Dendritic cell treated with granulocyte-macrophage colony-stimulating factor and Interleukin-4, amounts not matched to agents 40 ng/mL and 50 ng/mL, for 4 days (primary cell): ENCODE data around the gene EPHA6.

Source experiments
- H3K27ac Mint-ChIP-seq: one replicate; pipeline ENCODE4 v1.8.0; 2022; ENCODE audit warnings: mild to moderate bottlenecking, mixed read lengths
- H3K27me3 Mint-ChIP-seq: one replicate; pipeline ENCODE4 v1.8.0; 2022; ENCODE audit warnings: mild to moderate bottlenecking, mixed read lengths
- H3K36me3 Mint-ChIP-seq: one replicate; pipeline ENCODE4 v1.8.0; 2022; ENCODE audit warnings: low read depth, mixed read lengths
- H3K4me1 Mint-ChIP-seq: one replicate; pipeline ENCODE4 v1.8.0; 2022; ENCODE audit warnings: low read depth, mixed read lengths
- H3K4me3 Mint-ChIP-seq: one replicate; pipeline ENCODE4 v1.8.0; 2022; ENCODE audit warnings: mild to moderate bottlenecking, moderate library complexity, mixed read lengths
- H3K9me3 Mint-ChIP-seq: one replicate; pipeline ENCODE4 v1.8.0; 2022; ENCODE audit warnings: mixed read lengths
- intact Hi-C: fragments of 100-400 bp; cut with micrococcal nuclease; formaldehyde crosslinking; loops from one replicate; pipeline ENCODE4 v1.15.0; 2022

Gene EPHA6

GRCh38 chr3:97201814-97202213 lies 387.4 kb downstream of the EPHA6 start:
- Mint-ChIP-seq H3K36me3 (no peaks in the 10 kb centered on the region), H3K27ac (no peak overlapping the region), H3K27me3 (no peaks in the 10 kb centered on the region), H3K4me3 (no peak overlapping the region), H3K4me1 (no peaks in the 10 kb centered on the region), H3K9me3 (peaks cover 16% of the 10 kb centered on the region)
- intact Hi-C loops: no loop called here

- Mint-ChIP-seq H3K4me3 (no peak overlapping the region), H3K36me3 (no peaks in the 10 kb centered on the region), H3K9me3 (peaks cover 19% of the 10 kb centered on the region), H3K27me3 (no peaks in the 10 kb centered on the region), H3K27ac (no peak overlapping the region), H3K4me1 (no peaks in the 10 kb centered on the region)
- intact Hi-C loops: no loop called here
Observed at GRCh38 chr3:97228966-97229365, 414.6 kb downstream of the EPHA6 start.

- no peaks in the 10 kb centered on the region for H3K36me3 Mint-ChIP-seq
- no peak overlapping the region for H3K4me3 Mint-ChIP-seq
- intact Hi-C loops: no loop called here
- H3K9me3 Mint-ChIP-seq: peaks cover 32% of the 10 kb centered on the region
- H3K27me3 Mint-ChIP-seq: no peaks in the 10 kb centered on the region
- no peak overlapping the region for H3K27ac Mint-ChIP-seq
- H3K4me1 Mint-ChIP-seq: no peaks in the 10 kb centered on the region
Observed at GRCh38 chr3:97230486-97230885, 416.1 kb downstream of the EPHA6 start.

GRCh38 chr3:97232393-97233034 lies 418.1 kb downstream of the EPHA6 start:
- Mint-ChIP-seq H3K36me3 (no peaks in the 10 kb centered on the region), H3K4me3 (no peak overlapping the region), H3K4me1 (no peaks in the 10 kb centered on the region), H3K27me3 (no peaks in the 10 kb centered on the region), H3K9me3 (peaks cover 37% of the 10 kb centered on the region), H3K27ac (no peak overlapping the region)
- intact Hi-C loops: no loop called here

GRCh38 chr3:97235179-97235578 lies 420.8 kb downstream of the EPHA6 start:
- Mint-ChIP-seq H3K36me3 (no peaks in the 10 kb centered on the region), H3K27ac (no peak overlapping the region), H3K9me3 (peaks cover 29% of the 10 kb centered on the region), H3K27me3 (no peaks in the 10 kb centered on the region), H3K4me3 (no peak overlapping the region), H3K4me1 (no peaks in the 10 kb centered on the region)
- intact Hi-C loops: no loop called here

GRCh38 chr3:97235611-97236315 lies 421.4 kb downstream of the EPHA6 start:
- intact Hi-C loops: no loop called here

GRCh38 chr3:97241417-97241816 lies 427.0 kb downstream of the EPHA6 start:
- no peaks in the 10 kb centered on the region for H3K4me1 Mint-ChIP-seq
- H3K36me3 Mint-ChIP-seq: no peaks in the 10 kb centered on the region
- no peaks in the 10 kb centered on the region for H3K9me3 Mint-ChIP-seq
- no peaks in the 10 kb centered on the region for H3K27me3 Mint-ChIP-seq
- intact Hi-C loops: no loop called here
- no peak overlapping the region for H3K27ac Mint-ChIP-seq
- H3K4me3 Mint-ChIP-seq: no peak overlapping the region

More at GRCh38 chr3:97235611-97236315, 421.4 kb downstream of the EPHA6 start:
- no peak overlapping the region for H3K4me3 Mint-ChIP-seq
- H3K9me3 Mint-ChIP-seq: peaks cover 29% of the 10 kb centered on the region
- H3K27me3 Mint-ChIP-seq: no peaks in the 10 kb centered on the region
- no peaks in the 10 kb centered on the region for H3K4me1 Mint-ChIP-seq
- H3K36me3 Mint-ChIP-seq: no peaks in the 10 kb centered on the region
- H3K27ac Mint-ChIP-seq: no peak overlapping the region

GRCh38 chr3:97245201-97245910 lies 431.0 kb downstream of the EPHA6 start:
- Mint-ChIP-seq H3K9me3 (no peaks in the 10 kb centered on the region), H3K27ac (no peak overlapping the region), H3K36me3 (no peaks in the 10 kb centered on the region), H3K4me1 (no peaks in the 10 kb centered on the region), H3K4me3 (no peak overlapping the region), H3K27me3 (no peaks in the 10 kb centered on the region)
- intact Hi-C loops: no loop called here

GRCh38 chr3:97256060-97256459 lies 441.7 kb downstream of the EPHA6 start:
- no peaks in the 10 kb centered on the region for H3K36me3 Mint-ChIP-seq
- H3K4me3 Mint-ChIP-seq: no peak overlapping the region
- intact Hi-C loops: no loop called here
- H3K4me1 Mint-ChIP-seq: no peaks in the 10 kb centered on the region
- no peaks in the 10 kb centered on the region for H3K27me3 Mint-ChIP-seq
- no peak overlapping the region for H3K27ac Mint-ChIP-seq
- H3K9me3 Mint-ChIP-seq: no peaks in the 10 kb centered on the region

GRCh38 chr3:97257942-97258697 lies 443.7 kb downstream of the EPHA6 start:
- intact Hi-C loops: no loop called here
- H3K36me3 Mint-ChIP-seq: no peaks in the 10 kb centered on the region
- H3K27ac Mint-ChIP-seq: no peak overlapping the region
- no peaks in the 10 kb centered on the region for H3K4me1 Mint-ChIP-seq
- no peaks in the 10 kb centered on the region for H3K9me3 Mint-ChIP-seq
- no peaks in the 10 kb centered on the region for H3K27me3 Mint-ChIP-seq
- no peak overlapping the region for H3K4me3 Mint-ChIP-seq

GRCh38 chr3:97259263-97259662 lies 444.9 kb downstream of the EPHA6 start:
- Mint-ChIP-seq H3K27me3 (no peaks in the 10 kb centered on the region), H3K4me3 (no peak overlapping the region), H3K9me3 (no peaks in the 10 kb centered on the region), H3K4me1 (no peaks in the 10 kb centered on the region), H3K36me3 (no peaks in the 10 kb centered on the region), H3K27ac (no peak overlapping the region)
- intact Hi-C loops: no loop called here

GRCh38 chr3:97264180-97264579 lies 449.8 kb downstream of the EPHA6 start:
- no peaks in the 10 kb centered on the region for H3K36me3 Mint-ChIP-seq
- H3K27ac Mint-ChIP-seq: no peak overlapping the region
- H3K27me3 Mint-ChIP-seq: no peaks in the 10 kb centered on the region
- no peaks in the 10 kb centered on the region for H3K9me3 Mint-ChIP-seq
- no peak overlapping the region for H3K4me3 Mint-ChIP-seq
- intact Hi-C loops: no loop called here
- H3K4me1 Mint-ChIP-seq: no peaks in the 10 kb centered on the region

- intact Hi-C loops: no loop called here
- Mint-ChIP-seq H3K36me3 (no peaks in the 10 kb centered on the region), H3K9me3 (no peaks in the 10 kb centered on the region), H3K27me3 (no peaks in the 10 kb centered on the region), H3K4me1 (no peaks in the 10 kb centered on the region), H3K27ac (no peak overlapping the region), H3K4me3 (no peak overlapping the region)
Observed at GRCh38 chr3:97265237-97266005, 451.0 kb downstream of the EPHA6 start.
